ENCODE data around the gene CEP162.
"Not testable (repeated sequence)": the region's sequence is repeated elsewhere in the genome, so short reads cannot be mapped to it uniquely, and the experiment has no call there.

- TF ChIP-seq CTCF, POLR2A, POLR2AphosphoS5 (IDR thresholded peaks at IDR 0.05): not testable (repeated sequence)
Measured at GRCh38 chr6:84223608-84224007, 3.8 kb downstream of the CEP162 start.
